ENCODE measurements around the gene HECW1.

- no peak for TF ChIP-seq CTCF (conservative IDR thresholded peaks at IDR 0.05; ENCODE audit: low read length)
- no peak for TF ChIP-seq EZH2phosphoT487 (IDR thresholded peaks at IDR 0.05; ENCODE audit: borderline replicate concordance)
Observed at GRCh38 chr7:43480581-43480980, 368.1 kb downstream of the HECW1 start.
